22Rv1 (cell line): Measurements from ENCODE around the gene LARGE2.

Experiments
- H3K27ac ChIP-seq: fragments of 450-650 bp; 2 replicates; pipeline ENCODE4 v1.5.1; 2017
- CTCF ChIP-seq: fragments of 450-650 bp; IDR thresholded peaks from 2 replicates; pipeline ENCODE4 v1.5.1; 2017; ENCODE audit warnings: mild to moderate bottlenecking
- ZFX ChIP-seq: fragments of 450-650 bp; IDR thresholded peaks from 2 replicates; pipeline ENCODE4 v1.6.1; 2017; ENCODE audit warnings: antibody characterized with exemption, borderline replicate concordance

The LARGE2 gene

GRCh38 chr11:45896422-45896984, 26.0 kb upstream of the LARGE2 start:
- H3K27ac ChIP-seq, result 0 out of 2 replicates have a peak overlapping the region, but pooled peaks have one; percentile 4

GRCh38 chr11:45897556-45897955, 24.9 kb upstream of the LARGE2 start:
- H3K27ac ChIP-seq, result no peak overlapping the region
- no peak for TF ChIP-seq ZFX
- TF ChIP-seq CTCF, result no peak

More at GRCh38 chr11:45896422-45896984, 26.0 kb upstream of the LARGE2 start:
- no peak for TF ChIP-seq CTCF
- no peak for TF ChIP-seq ZFX

- peak overlapping the region; percentile 66 for H3K27ac ChIP-seq
- TF ChIP-seq ZFX, result no peak
- TF ChIP-seq CTCF, result no peak
Measured at GRCh38 chr11:45899086-45899447, 23.4 kb upstream of the LARGE2 start.

GRCh38 chr11:45899448-45900174, 22.8 kb upstream of the LARGE2 start:
- H3K27ac ChIP-seq, result peak overlapping the region; percentile 66
- TF ChIP-seq ZFX (no peak), CTCF (no peak)

- H3K27ac ChIP-seq, result peak overlapping the region; percentile 66
Measured at GRCh38 chr11:45900175-45900800, 22.2 kb upstream of the LARGE2 start.

- TF ChIP-seq CTCF, result no peak
- TF ChIP-seq ZFX, result no peak
- H3K27ac ChIP-seq, result peak overlapping the region; percentile 66; the same call in 1 of the 2 replicates
Measured at GRCh38 chr11:45900916-45901617, 21.4 kb upstream of the LARGE2 start.

- no peak overlapping the region for H3K27ac ChIP-seq
- no peak for TF ChIP-seq CTCF
Measured at GRCh38 chr11:45901626-45902025, 20.8 kb upstream of the LARGE2 start.
